GM18861 (cell line): ENCODE results near the gene MGMT.

Source experiments
- ATAC-seq: cut with Tn5 transposase; IDR thresholded peaks from one replicate; pipeline ENCODE4 v1.9.1; 2021; ENCODE audit not compliant: unreplicated experiment

Gene MGMT

GRCh38 chr10:129725482-129725881, 258.4 kb downstream of the MGMT start:
- no peak for ATAC-seq

- ATAC-seq: no peak
Observed at GRCh38 chr10:129725890-129726631, 259.0 kb downstream of the MGMT start.

- ATAC-seq: no peak
Observed at GRCh38 chr10:129727071-129727470, 260.0 kb downstream of the MGMT start.

GRCh38 chr10:129727495-129727894, 260.5 kb downstream of the MGMT start:
- ATAC-seq: no peak

DNA sequence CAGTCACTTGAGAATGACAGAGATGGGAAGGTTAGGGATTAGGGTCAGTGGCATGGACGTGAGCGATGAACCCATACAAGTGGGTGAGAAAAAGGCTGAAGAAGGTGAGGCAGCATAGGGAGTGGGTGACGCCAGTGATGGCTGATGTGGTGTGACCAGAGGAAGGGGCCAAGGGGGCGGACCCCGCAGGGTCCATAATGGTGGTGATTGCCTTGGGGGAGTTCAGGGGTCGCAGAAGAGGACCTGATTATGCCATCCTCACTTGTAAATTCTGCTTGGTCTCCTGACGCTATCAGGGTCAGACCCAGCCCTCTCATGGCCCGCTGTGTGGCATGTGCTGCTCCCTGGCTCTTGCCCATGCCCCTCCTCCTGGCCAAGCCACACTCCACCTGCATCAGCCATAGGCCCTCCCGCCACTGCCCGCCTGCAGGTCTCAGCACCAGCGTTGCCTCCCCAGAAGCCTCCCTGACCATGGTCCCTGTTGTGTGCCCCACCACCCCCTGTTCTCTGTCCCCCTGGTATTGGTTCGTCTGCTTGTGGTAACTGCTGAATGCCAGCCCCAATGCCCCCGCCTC, 261.3 kb downstream of the MGMT start:
- ATAC-seq: no peak

- ATAC-seq: no peak
Observed at GRCh38 chr10:129728905-129729795, 262.1 kb downstream of the MGMT start.

DNA sequence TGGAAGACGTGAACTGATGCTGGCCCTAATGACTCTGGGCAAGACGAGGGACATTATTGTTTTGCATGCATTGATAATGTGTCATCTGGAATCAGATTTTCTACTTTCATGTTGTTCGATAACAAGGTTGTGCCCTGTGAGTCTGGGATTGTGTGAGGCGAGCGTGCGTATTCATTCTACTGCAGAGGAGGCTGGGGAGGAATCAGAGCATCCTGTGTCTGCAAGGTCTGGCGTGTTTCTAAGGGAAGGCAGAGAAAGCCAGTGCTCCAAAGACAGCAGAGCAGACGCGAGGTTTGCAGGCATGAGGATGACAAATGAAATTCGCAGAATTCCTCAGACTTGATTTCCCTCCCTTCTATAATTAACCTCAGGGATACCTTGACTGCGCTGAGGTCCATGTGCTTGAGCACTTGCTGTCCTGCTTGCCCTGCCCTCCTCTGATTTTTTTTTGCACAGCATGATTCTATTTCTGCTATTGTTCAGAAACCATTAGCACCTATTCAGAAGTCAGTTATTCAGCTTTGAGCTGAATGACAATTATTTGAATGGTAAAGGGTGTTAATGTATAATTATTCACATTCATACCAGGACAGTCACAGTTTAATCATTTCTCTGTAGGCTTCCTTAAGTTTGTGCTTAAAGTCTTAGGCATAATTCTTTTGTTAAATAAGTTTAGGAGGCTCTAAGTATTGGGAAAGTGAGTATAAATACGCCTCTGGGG, 263.4 kb downstream of the MGMT start:
- ATAC-seq: no peak

- no peak for ATAC-seq
Observed at GRCh38 chr10:129730993-129731325, 263.9 kb downstream of the MGMT start.

DNA sequence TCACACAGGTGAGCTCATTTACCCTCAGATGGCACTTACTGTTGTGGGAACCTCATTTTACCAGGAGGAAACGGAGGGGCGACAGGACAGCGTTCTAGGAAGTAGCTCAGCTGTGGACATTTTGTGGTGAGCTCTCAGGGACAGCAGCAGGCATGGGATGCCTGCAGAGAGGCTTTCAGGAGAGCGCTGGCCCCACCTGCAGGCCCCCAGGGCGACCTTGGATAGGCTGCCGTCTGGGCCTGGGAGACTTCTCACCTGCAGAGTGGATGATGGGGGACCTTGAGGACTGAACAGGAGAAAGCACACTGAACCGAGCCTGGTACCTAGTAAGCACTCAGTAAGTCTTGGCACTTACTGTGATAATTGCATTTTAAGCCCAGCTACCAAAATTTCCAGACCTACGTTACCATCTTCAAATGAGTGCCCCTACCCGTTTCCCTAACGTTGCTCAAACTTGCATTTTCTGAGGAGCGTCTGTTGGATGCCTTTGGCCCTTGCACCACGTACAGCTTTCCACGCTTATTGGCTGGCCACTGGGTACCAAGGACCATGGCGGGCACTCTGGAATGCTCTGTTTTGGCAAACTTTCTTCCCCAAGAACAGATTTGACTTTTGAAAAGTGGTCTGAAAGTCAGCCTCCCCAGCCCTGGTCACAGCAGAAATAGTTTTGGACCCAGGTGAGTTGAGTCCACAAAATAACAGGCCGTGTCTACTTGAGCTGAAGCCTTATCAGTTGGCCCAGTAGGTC, 273.7 kb downstream of the MGMT start:
- ATAC-seq: no peak

DNA sequence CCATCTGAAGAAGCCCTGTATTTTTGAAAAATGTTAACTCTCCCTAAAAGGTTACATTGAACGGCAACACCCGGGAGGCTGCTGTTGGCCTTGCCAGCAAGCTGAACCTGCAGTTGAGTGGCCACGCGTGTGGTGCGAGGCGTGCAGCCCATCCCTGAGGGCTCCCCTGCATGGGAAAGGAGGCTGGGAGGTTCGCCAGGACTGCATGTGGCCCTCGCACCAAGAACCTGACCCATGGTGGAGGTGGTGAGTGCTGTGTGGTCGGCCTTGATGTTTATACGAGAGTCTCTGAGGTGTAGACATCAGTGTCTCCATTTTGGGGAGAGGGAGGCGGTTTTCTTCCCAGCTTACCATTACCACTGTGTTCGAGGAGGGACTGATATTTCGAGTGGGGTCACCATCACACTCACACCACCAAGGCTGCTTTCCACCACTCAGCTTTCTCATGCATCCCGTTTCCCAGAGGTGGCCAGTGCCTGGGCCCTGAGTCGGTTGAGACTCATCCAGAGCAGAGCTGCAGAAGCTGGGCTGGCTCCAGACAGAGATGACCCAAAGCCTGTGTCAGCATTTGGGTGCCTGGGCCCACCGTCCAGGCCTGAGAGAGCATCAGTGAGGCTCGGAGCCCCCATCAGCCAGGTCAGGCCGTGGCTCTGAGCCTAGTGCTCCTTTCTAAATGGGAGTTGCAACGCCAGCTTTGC, 274.4 kb downstream of the MGMT start:
- ATAC-seq: no peak

DNA sequence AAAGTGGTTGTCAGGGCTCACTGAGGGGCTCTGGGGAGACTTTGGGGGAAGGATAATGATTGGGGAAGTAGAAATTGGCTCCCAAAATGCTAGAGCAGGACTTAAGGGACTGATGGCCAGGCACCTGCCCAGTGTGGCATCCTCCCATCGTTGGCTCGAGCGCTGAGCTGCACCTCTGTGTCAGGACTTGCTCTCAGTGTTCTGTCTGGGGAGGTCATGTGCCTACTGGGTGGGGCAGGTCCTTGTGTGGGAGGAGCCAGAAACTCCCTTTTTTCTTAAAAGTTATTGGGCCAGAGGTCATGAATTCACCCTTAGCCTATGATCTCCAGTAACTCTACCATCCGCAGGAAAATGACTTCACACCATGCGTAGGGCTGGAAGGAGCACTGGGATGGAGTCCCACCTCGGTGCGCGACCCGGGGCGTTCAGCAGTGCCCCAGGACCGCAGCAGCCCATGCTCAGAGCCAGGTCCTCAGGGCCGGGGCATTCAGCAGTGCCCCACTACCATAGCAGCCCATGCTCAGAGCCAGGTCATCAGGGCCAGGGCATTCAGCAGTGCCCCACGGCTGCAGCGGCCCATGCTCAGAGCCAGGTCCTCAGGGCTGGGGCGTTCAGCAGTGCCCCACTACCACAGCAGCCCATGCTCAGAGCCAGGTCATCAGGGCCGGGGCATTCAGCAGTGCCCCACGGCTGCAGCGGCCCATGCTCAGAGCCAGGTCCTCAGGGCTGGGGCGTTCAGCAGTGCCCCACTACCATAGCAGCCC, 275.1 kb downstream of the MGMT start:
- ATAC-seq: no peak

DNA sequence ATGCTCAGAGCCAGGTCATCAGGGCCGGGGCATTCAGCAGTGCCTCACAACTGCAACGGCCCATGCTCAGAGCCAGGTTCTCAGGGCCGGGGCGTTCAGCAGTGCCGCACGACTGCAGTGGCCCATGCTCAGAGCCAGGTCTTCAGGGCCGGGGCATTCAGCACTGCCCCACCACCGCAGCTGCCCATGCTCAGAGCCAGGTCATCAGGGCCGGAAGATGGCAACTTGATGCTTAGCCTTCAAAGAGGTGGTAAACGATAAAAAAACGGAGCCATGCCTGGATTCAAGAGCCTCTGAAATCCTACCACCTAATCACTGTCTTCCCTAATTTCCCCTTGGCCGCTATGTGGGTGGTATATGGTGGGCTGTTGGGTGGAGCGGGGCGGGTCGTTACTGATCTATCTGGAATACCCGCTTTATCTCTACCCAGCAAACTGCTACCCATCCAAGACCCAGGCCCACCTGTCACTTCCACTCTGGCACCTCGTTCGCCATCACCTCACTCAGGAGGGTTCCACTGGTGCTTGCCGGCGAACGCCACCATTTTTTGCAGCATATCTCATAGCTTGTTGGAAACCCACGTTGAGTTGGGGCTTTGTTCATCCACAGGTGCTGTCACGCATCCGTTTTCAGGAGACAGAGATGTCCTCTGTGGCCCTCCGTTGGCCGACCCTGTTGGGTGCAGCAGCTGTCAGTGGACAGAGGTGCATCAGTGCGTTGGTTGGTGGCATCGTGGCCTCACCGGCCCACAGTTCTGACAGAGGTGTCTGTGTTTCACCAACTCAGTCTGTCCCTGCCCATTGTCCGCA, 275.9 kb downstream of the MGMT start:
- ATAC-seq: no peak

DNA sequence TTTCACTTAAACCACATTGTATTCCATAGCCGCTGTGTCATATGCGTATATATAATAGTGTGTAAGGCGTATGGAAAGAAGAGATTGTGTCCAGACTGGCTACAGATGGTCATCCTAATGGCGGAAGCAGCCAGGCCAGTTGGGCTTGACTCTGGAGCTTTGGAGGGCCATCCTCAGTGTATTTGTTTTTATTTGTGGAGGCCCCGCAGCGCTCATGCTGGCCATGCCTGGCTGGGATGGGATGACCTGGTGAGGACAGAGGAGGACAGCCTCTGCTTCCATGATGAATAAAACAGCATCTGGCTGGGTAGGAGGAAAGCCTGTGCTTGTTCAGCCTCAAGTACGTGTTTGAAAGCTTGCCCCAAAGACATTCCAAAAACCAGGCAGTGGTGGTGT, 276.7 kb downstream of the MGMT start:
- no peak for ATAC-seq

DNA sequence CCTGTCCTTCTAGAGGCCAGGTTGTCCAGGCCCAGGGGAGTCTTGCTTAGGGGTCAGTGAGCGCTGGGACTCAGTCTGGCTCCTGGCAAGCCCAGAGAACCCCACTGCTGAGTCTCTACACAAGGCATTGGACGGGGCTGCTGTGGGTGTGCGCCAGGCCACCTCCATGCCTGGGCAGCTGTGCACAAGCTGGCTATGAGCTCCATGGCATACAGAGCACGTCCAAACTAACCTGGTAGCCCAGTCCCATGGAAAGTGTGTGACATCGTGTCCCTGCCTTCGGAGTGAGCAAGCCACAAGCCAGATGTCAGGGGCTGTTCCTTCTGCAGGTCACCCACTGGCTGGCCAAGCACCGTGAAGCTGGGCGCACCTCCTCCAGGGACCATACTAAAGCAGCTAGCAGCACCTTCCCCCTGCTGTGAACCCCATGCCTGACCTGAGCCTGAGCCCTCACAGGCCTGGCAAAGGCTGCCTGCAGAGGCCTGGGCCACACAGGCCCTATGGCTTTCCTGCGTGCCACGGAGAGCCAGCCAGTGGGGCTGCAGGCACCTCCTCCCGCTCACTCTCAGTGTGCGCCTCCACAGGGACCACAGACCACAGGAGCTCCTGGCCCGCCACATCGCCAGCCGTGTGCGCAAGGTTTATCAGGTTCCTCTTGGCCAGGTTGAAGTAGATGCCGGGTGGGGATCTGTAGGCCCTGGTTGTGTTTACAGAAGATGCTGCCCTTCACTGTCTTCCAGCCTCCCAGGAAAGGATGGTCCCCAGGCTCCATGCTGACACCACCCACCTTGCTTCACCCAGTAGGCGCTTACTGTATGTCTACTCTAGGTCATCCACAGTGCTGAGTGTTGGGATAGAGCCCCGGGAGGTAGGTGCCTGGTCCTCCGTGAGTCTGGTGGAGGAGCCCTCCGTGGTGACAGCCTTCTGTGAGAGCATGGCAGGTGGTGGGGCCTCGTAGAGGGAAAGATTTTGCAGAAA, 277.4 kb downstream of the MGMT start:
- no peak for ATAC-seq

- no peak for ATAC-seq
Observed at GRCh38 chr10:129745186-129745750, 278.2 kb downstream of the MGMT start.

GRCh38 chr10:129754211-129755050, 287.4 kb downstream of the MGMT start:
- ATAC-seq: no peak
